Activated T-helper 1 cell treated with anti-CD3 and anti-CD28 coated beads, Interleukin-2, amount 50 U/mL, for 16 hours (primary cell): Measurements from ENCODE around the gene CPNE9.
"Not testable (repeated sequence)": the region's sequence is repeated elsewhere in the genome, so short reads cannot be mapped to it uniquely, and the experiment has no call there.

Source experiments
- DNase-seq, 2 donors: peaks; one replicate each; pipeline ENCODE4 v3.0.0-alpha.2; 2020; ENCODE audit warnings: low read depth in 1 of 2, low spot score in 1 of 2

Gene CPNE9

DNA sequence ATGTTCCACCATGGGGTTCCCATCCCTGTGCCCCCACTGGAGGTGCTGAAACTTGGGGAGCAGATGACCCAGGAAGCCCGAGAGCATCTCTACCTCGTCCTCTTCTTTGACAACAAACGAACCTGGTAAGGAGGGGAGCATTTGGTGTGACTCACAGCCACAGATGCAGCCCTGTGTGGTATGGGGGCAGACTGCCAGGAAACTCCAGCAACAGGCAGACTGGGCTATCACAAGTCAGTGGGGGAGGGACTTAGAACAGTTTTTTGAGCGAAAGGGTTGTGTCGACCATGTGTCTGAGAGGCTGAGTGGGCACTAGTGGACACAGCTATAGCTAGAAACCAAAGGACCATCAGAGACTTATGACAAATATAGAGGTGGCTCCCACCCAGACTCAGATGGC, 42.7 kb downstream of the CPNE9 start:
- DNase-seq, result no peak

DNA sequence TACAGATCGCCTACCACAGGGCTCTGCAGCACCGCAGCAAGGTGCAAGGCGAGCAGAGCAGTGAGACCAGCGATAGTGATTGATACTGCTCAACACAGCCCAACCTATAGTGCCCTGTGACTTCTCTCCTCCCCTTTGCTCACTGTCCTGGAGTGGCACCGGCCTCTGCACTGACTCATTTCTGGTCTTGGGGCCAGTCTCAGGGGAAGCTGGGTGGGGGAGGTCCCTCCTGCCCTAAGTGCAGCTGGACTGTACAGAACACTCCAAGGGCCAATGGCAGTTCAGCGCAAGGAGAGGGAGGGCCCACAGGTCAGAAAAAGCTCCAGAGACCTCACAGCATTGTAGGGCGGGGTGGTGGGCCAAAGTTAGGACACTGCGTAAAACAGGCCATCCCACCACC, 43.6 kb downstream of the CPNE9 start:
- no peak for DNase-seq

DNA sequence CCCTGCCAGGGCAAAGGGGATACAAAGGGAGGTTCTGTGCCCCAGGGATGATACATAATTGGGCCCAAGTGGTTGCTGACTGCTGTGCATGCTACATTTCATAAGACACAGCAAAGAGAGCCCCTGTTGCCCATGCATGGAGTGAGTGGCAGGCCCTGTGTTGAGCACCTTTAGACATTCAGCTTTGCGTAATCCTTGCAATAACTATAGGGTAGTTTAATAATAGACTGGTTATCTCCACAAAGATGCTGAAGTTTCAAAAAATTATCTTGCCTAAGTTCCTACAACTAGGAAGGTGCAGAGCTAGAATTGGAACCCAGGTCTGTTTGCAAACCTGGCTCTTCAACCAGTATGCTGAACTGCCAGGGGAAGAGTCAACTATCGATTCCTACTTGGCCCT, 44.4 kb downstream of the CPNE9 start:
- no peak for DNase-seq

DNA sequence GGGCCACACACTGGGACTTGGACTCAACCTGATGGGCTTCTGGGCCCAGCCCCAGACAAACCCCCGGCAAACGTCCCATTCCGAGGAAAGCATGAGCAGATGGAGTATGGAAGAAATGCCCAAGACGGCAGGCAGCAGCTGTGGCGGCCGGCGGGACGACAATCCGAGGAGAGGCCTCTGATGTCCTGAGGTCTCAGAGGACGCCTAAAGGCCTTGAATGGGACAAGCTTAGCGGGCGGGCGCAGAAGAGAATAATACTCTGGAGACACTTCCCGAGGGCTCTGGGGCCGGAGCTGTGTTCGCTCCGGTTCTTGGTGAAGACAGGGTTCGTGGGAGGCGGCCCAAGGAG, 45.6 kb downstream of the CPNE9 start:
- DNase-seq, result no peak

DNA sequence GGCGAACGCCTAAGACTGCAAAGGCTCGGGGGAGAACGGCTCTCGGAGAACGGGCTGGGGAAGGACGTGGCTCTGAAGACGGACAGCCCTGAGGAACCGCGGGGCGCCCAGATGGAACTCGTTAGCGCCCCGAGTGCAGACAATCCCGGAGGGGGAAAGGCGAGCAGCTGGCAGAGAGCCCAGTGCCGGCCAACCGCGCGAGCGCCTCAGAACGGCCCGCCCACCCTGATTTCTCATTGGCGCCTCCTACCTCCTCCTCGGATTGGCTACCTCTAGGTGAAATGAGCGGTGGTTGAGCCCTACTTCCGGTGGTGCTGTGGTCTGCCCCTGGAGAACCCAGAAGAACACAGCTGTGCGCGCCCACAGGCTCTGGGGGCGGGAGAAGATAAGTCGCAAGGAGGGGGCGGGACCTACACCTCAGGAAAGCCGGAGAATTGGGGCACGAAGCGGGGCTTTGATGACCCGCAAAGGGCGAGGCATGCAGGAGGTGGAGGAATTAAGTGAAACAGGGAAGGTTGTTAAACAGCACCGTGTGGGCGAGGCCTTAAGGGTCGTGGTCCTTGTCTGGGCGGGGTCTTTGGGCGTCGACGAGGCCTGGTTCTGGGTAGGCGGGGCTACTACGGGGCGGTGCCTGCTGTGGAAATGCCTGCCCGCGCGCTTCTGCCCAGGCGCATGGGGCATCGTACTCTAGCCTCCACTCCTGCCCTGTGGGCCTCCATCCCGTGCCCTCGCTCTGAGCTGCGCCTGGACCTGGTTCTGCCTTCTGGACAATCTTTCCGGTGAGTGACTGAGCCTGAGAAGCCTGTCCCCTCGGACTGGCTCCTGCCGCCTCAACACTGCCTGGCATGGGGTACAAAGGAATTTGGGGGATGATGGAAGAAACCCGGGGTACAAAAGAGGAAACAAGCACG, 46.3 kb downstream of the CPNE9 start, which contains the start of gene OGG1:
TSS of gene OGG1 (plus strand) at position 308 of the 911 bp plus-strand sequence. CDS start at position 643, 335 bp downstream.
- DNase-seq, result peak; percentile 85 to 90

DNA sequence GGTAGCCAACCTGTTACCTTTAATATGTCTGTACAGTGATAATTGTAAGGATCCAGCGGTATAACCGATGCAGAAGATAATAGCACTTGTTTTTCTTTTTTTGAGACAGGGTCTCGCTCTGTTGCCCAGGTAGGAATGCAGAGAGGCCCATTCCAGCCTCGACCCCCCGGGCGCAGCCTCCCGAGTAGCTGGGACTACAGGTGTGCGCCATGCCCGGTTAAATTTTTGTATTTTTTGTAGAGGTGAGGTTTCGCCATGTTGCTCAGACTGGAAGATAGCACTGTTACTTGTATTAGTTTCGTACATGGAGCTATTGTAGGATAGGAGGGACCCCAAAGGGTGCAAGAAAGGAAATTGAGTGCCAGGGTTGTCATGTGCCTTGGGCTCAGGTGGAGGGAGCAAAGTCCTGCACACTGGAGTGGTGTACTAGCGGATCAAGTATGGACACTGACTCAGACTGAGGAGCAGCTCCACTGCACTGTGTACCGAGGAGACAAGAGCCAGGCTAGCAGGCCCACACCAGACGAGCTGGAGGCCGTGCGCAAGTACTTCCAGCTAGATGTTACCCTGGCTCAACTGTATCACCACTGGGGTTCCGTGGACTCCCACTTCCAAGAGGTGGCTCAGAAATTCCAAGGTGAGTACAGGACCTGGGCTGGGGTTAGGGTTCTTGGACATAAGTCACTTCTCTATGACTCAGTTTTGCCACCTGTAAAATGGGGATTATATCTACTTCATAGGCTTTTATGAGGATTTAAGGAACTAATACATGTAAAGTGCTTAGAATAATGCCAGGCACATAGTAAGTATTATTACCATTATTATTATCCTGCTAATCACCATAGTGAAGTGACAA, 47.2 kb downstream of the CPNE9 start:
- DNase-seq, result no peak

DNA sequence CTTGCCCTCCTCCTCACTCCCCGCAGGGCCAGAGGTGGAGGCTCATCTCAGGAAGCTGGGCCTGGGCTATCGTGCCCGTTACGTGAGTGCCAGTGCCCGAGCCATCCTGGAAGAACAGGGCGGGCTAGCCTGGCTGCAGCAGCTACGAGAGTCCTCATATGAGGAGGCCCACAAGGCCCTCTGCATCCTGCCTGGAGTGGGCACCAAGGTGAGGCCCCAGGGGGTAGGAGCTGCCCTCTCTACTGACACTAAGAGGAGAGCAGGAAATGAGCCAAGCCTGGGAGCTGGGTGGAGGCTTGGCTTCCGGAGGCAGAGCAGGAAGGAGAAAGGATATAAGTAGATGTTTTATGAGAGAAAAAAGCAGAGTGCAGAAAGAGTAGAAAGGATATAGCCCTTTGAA, 51.0 kb downstream of the CPNE9 start:
- DNase-seq, result no peak

DNA sequence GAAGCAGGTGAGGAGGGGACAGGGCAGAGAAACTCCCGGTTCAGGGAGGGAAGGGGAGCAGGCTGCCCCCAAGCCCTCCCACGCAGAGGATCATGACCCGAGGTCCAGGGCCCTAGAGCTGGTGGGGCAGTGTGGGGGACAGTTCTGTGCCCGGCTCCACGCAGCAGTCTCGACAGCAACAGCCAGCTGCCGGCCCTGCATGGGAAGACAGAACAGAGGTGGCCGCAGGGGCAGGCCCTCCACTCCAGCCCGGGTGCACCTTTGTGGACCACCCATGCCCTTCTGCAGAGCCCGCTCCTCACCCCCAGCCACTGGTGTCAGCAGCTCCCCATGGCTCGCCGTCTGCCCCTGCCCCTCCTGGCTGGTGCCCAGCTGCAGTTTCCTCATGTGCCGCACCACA, 53.8 kb downstream of the CPNE9 start:
- no peak for DNase-seq

DNA sequence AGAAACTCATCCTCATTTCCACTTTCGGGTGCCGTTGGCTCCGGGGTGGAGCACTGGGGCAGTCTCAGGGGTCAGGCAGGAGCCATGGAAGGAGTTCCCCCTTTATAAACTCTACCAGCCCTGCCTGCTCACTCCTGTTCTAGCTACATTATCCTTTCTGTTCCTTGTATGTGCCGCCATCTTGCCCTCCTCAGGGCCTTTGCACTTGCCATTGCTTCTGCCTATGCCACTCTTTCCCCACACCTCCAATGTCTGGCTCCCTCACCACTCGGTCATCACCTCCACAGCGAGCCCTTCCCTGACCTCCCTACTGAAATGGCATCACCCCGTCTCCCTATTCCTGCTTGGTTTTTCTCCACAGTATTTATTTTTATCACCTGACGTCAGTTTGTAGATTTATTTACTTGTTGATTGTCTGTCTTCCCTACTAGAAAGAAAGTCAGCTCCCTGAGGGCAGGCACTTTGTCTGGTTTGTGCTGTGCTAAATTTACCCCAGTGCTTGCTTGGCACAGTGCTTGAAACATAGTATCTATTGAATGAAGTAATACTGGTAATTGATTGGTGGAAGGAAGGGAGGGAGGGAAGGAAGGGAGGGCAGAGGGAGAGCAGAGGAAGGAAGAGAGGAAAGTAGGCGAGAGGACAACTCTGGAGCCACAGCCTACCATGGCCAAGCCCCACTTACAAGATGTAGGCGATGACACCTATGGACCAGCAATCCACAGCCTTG, 57.3 kb downstream of the CPNE9 start:
- DNase-seq, result no peak

DNA sequence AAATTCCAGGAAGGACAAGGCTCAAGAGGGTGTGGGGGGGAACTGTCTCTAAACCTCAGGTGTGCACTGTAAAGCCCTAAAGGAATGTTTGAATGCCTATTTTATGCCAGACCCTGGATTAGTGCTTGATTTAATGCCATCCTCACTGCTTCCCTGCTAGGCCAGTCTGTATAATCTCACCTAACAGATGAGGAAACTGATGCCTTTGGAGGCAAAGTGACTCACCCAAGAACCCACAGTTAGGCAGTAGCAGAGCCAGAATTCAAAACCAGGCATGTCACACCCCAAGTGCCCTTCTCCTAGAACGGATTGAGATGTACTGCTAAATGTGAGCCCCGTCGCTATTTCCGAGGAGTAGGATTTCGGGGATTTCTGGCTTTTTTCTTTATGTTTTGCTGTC, 58.3 kb downstream of the CPNE9 start:
- DNase-seq, result no peak

DNA sequence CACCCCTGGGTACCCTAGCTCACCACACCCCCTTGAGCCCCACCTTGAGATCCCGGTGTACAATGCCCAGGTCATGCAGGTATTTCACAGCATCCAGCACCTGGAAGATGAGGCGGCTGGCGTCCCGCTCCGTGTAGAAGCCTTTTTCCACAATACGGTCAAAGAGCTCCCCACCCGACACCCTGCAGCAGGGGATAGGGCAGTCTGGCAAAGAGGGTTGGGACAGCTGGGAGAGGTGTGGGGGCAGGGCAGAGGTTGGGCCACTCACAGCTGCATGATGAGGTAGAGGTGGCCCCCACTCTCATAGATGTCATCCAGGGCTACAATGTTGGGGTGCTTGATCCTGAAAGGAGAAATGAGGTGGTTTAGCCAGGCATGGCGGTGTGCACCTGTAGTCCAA, 59.2 kb downstream of the CPNE9 start:
- no peak for DNase-seq

DNA sequence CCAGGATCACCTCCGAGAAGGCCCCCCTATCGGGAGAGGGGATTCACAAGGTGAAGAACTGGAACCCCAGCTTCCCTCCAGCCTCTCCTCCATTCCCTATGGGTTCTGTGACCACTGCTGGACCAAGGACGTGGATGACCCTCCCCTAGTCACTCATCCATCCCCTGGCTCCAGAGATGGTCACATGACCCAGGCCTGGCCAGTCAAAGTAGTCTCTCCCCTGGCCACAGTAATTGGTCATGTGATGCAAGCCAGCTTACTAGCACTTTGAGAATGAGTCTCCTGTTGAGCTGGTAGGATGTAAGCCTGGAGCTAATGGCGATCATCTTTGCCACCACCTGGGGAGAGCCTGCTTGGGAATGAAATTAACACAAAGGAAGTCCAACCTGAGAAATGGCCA, 62.2 kb downstream of the CPNE9 start:
- no peak for DNase-seq

DNA sequence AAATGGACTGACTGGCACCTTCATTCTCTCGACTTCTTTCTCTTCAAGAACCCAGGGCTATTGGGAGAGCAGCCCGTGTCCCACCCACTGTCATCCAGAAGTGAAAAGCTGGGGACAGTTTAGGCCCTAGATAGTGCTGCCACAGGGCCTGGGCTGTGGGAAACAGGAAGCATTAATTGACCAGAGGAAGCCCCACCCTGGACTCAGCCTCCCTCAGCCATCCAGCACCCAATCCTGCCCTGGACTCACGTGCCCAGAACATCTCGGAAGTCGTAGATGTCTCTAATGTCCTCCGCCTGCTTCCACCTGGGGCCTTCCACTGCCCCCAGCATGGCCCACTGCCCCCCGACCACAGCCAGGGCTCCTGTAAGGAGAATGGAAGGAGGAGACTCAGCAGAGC, 63.8 kb downstream of the CPNE9 start:
- no peak for DNase-seq

DNA sequence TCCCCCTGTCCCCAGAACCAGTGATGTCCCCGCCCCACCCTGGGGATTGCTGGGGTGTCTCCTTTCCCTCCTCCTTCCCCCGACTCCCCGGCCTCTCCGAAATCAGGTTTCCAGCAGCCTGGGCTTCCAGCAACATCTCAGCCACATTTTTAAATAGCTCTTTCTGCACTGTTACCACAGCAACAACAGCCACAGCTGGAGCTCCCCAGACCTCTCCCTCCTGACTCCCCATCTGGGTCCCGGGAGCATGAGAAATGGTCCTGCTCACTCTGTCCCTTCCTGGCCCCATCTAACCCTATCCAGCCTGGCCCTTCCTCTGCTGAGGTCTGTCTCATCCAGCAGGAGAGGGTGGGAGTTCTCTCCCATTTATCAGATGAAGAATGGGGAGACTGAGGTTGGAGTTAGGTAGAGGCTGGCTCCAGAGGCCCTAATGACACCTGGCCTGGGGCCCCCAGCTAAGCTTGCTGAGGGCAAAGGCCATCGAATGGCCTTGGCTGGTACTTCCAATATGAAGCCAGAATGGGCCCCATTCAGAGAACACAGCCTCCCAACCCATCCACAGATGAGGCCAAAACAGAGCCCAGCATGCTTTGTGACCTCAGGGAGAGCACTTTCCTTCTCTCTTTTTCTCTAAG, 64.6 kb downstream of the CPNE9 start:
- DNase-seq, result no peak

DNA sequence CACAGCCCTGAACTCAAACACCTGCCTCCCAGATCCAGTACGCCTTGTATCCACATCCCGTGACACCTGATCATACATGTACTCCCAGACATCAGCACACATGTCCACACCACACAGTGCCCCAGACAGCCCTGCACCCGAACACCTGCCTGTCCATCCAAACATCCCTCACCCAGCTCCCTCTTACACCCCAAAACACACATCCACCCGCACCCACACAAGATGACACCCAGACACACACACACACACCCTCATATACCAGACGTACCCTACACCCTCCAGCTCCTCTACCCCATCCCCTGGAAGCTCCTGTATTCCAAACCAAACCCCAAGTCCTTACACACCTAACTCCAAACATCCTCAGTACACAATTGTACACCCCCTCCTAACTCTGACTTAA, 65.4 kb downstream of the CPNE9 start:
- no peak for DNase-seq

DNA sequence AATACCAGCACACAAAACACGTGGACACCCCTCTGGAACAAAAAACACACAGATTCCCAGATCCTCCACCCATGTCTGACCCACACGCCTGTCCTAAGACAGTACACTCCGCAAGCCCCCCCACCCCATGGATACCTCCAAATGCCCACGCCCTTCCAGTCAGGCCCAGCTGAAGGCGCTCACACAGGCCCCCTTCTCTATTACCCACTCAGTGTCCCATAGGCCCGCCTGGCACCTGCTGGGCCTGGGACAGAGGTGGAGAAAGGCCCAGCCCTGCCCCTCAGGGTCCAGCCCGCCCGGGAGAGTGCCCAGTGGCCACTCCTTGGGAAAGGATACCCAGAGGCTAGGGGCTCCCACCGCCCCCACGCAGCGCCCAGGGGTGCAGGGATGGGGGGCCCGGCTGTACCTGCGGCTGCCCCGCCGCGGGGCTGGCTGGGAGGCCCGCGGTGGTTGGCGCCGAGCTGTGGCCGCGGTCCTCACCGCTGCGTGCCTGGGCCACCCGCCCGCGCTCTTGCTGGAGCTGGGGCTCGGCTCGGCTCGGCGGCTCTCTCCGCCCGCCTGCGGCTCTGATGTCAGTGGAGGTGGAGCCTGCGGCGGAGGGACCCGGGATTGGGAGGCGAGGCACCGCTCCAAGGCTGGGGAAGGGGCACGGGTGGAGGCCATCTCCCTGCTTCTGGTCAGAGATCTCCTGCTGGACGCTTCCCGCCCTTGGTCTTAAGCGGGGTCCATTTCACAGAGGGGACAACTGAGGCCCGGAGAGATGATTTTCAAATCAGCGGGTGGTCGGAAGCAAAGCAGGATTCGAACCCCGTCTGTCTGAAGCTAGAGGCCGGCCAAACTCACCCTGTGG, 66.0 kb downstream of the CPNE9 start, which contains the start of gene CAMK1:
TSS of gene CAMK1 (minus strand) at position 522 of the 850 bp plus-strand sequence. CDS start 2,198 bp downstream, outside the sequence.
- DNase-seq, result peak; percentile 23 to 42

DNA sequence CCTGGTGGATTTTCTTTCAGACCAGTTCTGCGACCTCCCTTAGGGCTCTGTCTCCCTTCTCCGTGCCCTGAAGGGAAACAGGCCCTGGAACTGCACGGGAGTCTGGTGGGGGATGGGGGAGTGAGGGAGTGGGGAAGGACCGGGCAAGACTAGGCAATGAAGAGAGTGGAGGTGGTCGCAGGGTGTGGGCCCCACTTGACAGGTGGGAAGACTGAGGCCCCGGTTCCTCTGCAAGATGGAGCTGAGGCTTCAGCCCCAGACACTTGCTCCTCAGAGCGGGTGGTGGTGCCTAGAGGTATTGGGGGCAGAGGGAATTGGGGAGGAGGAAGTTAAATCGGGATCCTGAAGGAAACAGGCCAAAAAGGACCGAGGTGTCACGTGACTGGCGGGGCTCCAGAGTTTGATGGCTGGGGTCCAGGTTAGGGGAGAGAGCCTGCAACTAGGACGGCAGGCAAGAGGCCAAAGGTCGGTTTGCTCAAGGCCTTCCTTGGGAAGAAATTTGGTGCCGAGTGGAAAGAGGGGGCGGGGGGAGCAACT, 66.7 kb downstream of the CPNE9 start:
- DNase-seq, result no peak

DNA sequence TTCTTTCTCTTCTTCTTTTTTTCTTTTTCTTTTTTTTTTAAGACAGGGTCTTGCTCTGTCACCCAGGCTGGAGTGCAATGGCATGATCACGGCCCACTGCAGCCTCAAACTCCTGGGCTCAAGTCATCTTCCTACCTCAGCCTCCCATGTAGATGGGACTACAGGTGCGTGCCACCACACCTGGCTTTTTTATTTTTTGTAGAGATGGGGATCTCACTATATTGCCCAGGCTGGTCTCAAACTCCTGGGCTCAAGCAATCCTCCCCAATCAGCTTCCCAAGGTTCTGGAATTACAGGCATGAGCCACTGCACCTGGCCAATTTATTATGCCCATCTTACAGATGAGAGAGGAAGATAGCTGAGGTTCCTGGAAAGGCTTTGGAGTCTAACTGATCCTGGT, 67.4 kb downstream of the CPNE9 start:
- not testable (repeated sequence) for DNase-seq

DNA sequence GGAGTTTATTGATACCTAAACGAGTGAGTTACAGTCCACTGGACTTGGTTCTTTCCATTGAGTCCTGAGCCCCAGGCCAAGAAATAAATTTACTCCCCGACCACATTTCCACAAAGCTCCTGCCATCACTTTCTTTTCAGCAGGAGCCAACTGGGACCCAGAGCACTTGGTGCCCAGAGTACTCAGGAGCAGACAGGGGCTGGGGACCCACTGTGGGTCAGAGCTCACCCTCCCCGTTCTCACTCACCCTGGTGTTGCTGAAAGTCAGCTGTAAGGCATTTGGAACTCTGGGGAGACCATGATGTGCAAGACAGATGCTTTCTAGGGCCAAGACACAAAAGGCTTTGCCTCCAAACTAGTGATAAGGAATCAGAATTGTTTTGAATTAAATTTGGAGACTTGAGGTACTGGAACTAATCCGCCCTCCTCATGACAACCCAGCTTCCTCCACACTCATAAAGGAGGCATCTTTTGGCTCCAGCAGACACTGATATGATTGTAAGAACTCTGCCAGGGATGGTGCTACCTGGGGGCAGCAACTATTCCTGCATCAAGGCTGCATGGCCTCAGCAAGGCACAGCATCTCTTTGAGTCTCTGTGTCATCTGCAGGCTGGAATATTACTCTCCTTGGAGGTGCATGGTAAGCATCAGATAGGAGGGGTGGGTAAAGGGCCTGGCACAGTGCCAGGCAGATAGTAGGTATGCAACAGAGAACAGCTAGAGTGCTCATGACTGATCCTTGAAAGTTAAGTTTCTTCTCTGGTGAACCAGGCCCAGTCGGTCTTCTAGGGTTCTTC, 73.5 kb downstream of the CPNE9 start:
- DNase-seq, result no peak
